HG02588 (cell line): ENCODE measurements around the gene MXD4.
"Not testable (repeated sequence)": the region's sequence is repeated elsewhere in the genome, so short reads cannot be mapped to it uniquely, and the experiment has no call there.

Source experiments
- ATAC-seq: cut with Tn5 transposase; IDR thresholded peaks from one replicate; pipeline ENCODE4 v1.9.1; 2021; ENCODE audit warnings: mild to moderate bottlenecking, moderate library complexity; ENCODE audit not compliant: unreplicated experiment

The MXD4 gene

GRCh38 chr4:2275546-2276251 lies 13.8 kb upstream of the MXD4 start:
- ATAC-seq = no peak

GRCh38 chr4:2275044-2275397 lies 13.1 kb upstream of the MXD4 start:
- not testable (repeated sequence) for ATAC-seq

- ATAC-seq = no peak
Observed at GRCh38 chr4:2274320-2275043, 12.6 kb upstream of the MXD4 start.

GRCh38 chr4:2273657-2274319 lies 11.9 kb upstream of the MXD4 start:
- no peak for ATAC-seq

- ATAC-seq = no peak
Observed at GRCh38 chr4:2273221-2273620, 11.3 kb upstream of the MXD4 start.

- no peak for ATAC-seq
Observed at GRCh38 chr4:2272828-2273120, 10.9 kb upstream of the MXD4 start.

GRCh38 chr4:2272026-2272827 lies 10.3 kb upstream of the MXD4 start:
- no peak for ATAC-seq

- no peak for ATAC-seq
Observed at GRCh38 chr4:2271279-2272025, 9.5 kb upstream of the MXD4 start.

- ATAC-seq = no peak
Observed at GRCh38 chr4:2270341-2271165, 8.6 kb upstream of the MXD4 start.

GRCh38 chr4:2269618-2270163 lies 7.8 kb upstream of the MXD4 start:
- no peak for ATAC-seq

GRCh38 chr4:2269206-2269531 lies 7.3 kb upstream of the MXD4 start:
- no peak for ATAC-seq

GRCh38 chr4:2268357-2269205 lies 6.7 kb upstream of the MXD4 start:
- no peak for ATAC-seq

GRCh38 chr4:2267841-2268240 lies 5.9 kb upstream of the MXD4 start:
- no peak for ATAC-seq

GRCh38 chr4:2267320-2267811 lies 5.5 kb upstream of the MXD4 start:
- ATAC-seq = no peak

GRCh38 chr4:2266821-2267220 lies 4.9 kb upstream of the MXD4 start:
- no peak for ATAC-seq

GRCh38 chr4:2266181-2266580 lies 4.3 kb upstream of the MXD4 start:
- ATAC-seq = no peak

GRCh38 chr4:2265113-2266110 lies 3.5 kb upstream of the MXD4 start:
- no peak for ATAC-seq
